Activated T-helper 1 cell treated with anti-CD3 and anti-CD28 coated beads, Interleukin-12 subunit alpha, Interleukin-12 subunit beta, Interleukin-2, Interleukin-4 antibody, amounts not matched to agents 30 ng/mL and 10 ng/mL and 1 ng/mL, durations not matched to agents 14 hours and 24 hours and 36 hours (primary cell): ENCODE data around the gene SPTBN2. TPM values are rescaled to one million over a fixed set of nuclear protein-coding genes. Genes with fewer than 3 reads are reported as not detected.
"Not testable (repeated sequence)": the region's sequence is repeated elsewhere in the genome, so short reads cannot be mapped to it uniquely, and the experiment has no call there.

Experiments
- DNase-seq: peaks from one replicate; pipeline ENCODE4 v3.0.0; 2021; ENCODE audit warnings: low spot score
- H3K27ac Mint-ChIP-seq: one replicate; pipeline ENCODE4 v1.8.0; 2021; ENCODE audit warnings: mild to moderate bottlenecking, mixed read lengths
- H3K27me3 Mint-ChIP-seq: one replicate; pipeline ENCODE4 v1.8.0; 2022; ENCODE audit warnings: mild to moderate bottlenecking, moderate library complexity, mixed read lengths; ENCODE audit not compliant: insufficient read depth
- H3K36me3 Mint-ChIP-seq: one replicate; pipeline ENCODE4 v1.8.0; 2021; ENCODE audit warnings: low read depth, mixed read lengths
- H3K4me1 Mint-ChIP-seq: one replicate; pipeline ENCODE4 v1.8.0; 2021; ENCODE audit warnings: low read depth, mixed read lengths
- H3K4me3 Mint-ChIP-seq: one replicate; pipeline ENCODE4 v1.8.0; 2021; ENCODE audit warnings: mild to moderate bottlenecking, moderate library complexity, mixed read lengths
- H3K9me3 Mint-ChIP-seq: one replicate; pipeline ENCODE4 v1.8.0; 2021; ENCODE audit warnings: mixed read lengths
- intact Hi-C: fragments of 100-400 bp; cut with micrococcal nuclease; formaldehyde crosslinking; loops from one replicate; pipeline ENCODE4 v1.15.1; 2024
- total RNA-seq: library from RNA; stranded (reverse); gene quantifications from 2 replicates; pipeline ENCODE4 v1.2.3, GENCODE V29; 2022

Gene SPTBN2
- total RNA-seq, 1 donor from 2014 or later, result 0.91 TPM

DNA sequence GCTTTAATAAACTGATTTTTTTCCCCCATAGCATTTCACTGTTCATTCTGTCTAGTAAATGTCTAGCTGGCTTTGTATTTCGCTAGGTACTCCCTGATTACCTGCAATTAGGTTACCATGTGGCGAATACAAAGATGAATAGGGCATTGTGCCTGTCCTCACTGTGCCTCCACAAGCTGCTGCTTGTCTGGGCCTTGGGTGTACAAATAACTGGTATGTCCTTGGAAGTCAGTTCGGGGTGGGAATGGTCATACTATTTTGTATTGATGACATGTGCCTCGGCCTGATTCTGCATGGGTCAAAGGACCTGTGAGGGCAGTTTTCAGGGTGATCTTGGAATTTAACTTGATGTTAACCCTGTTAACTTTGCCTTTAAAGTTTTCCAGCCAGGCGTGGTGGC is 79.1 kb downstream of the SPTBN2 start:
- Mint-ChIP-seq H3K4me1 (peaks cover 24% of the 10 kb centered on the region), H3K9me3 (no peaks in the 10 kb centered on the region), H3K4me3 (no peak overlapping the region), H3K27me3 (no peaks in the 10 kb centered on the region), H3K36me3 (peaks cover 57% of the 10 kb centered on the region), H3K27ac (no peak overlapping the region)
- intact Hi-C loops, result no loop called here
- no peak for DNase-seq

DNA sequence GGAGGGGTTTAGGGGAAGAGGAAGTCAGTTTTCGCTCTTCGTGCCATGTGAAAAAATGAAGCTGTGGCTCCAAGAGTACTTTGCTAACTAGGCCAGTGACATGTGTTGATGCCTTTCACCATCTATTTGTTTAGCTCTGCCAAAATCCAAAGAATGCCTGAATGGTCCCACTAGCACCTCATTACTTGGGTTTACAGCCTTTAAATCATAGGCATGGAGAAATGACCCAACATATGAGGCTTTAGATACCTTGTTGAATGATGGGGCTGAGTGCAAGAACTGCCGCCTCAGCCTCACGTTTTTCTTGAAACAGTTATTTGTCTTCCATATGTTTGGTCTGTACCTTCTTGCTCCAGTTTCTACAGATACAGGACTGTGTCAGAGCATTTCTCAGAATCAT is 82.2 kb downstream of the SPTBN2 start:
- no peak for DNase-seq
- Mint-ChIP-seq H3K27me3 (no peaks in the 10 kb centered on the region), H3K4me3 (no peak overlapping the region), H3K4me1 (peaks cover 50% of the 10 kb centered on the region), H3K36me3 (peaks cover 72% of the 10 kb centered on the region), H3K9me3 (no peaks in the 10 kb centered on the region), H3K27ac (no peak overlapping the region)
- intact Hi-C loops, result no loop called here

DNA sequence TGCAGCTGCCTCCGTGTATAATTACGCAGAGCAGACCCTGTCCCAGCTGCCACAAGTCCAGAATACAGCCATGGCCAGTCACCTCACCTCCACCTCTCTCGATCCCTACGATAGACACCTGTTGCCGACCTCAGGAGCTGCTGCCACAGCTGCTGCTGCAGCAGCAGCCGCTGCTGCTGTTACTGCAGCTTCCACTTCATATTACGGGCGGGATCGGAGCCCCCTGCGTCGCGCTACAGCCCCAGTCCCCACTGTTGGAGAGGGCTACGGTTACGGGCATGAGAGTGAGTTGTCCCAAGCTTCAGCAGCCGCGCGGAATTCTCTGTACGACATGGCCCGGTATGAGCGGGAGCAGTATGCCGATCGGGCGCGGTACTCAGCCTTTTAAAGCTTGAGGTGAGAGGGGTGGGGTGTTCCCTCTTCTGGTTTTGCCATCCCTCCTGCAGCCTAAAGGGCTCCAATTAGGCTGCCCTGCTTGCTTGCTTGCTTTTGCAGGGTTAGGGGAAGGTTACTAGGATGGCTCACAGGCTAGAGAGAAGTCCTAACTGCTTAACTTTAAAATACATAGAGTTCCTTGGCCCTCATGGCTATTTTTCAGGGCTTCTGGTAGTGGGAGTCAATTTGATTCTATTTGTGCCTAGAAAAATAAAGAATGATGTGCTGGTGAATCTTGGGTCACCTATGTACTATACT is 85.1 kb downstream of the SPTBN2 start:
- Mint-ChIP-seq H3K27ac (no peak overlapping the region), H3K4me3 (peak overlapping the region; percentile 59), H3K36me3 (peaks cover 82% of the 10 kb centered on the region), H3K4me1 (peaks cover 76% of the 10 kb centered on the region), H3K9me3 (no peaks in the 10 kb centered on the region), H3K27me3 (no peaks in the 10 kb centered on the region)
- no peak for DNase-seq
- intact Hi-C loops, result no loop called here

DNA sequence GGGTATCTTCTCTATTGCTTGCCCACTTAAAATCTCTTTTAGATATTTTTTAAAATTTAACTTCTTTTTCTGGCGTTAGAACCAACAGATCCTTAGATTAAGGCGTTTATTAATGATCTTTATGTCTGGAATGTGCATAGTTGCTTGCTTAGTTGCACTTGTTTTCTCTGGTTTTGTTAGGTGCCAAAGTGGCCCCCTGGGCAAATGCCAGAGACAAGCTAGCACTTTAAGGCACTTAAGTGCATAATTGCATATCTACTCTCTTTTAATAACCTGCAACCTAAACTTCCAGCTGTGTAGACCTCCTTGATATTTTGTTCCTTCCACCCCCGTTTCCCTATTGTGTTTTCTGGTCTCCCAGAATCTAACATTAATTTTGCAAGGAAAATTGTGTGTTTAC is 87.2 kb downstream of the SPTBN2 start:
- Mint-ChIP-seq H3K36me3 (peaks cover 75% of the 10 kb centered on the region), H3K9me3 (no peaks in the 10 kb centered on the region), H3K27ac (no peak overlapping the region), H3K4me3 (peak overlapping the region; percentile 59), H3K4me1 (peaks cover 88% of the 10 kb centered on the region), H3K27me3 (no peaks in the 10 kb centered on the region)
- intact Hi-C loops, result no loop called here
- DNase-seq, result no peak

DNA sequence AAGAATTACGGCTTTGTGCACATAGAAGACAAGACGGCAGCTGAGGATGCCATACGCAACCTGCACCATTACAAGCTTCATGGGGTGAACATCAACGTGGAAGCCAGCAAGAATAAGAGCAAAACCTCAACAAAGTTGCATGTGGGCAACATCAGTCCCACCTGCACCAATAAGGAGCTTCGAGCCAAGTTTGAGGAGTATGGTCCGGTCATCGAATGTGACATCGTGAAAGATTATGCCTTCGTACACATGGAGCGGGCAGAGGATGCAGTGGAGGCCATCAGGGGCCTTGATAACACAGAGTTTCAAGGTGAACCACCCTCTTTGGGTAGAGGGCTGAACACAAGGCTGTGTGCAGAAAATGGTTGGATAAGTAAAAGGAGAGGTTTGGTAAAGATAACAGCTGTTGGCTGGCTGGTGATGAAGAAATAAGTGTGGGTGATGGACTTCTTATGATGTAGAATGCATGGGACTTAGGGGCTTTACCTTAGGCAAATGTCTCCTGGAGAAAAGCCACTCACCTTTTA is 89.1 kb downstream of the SPTBN2 start:
- Mint-ChIP-seq H3K36me3 (peaks cover 55% of the 10 kb centered on the region), H3K4me3 (peak overlapping the region; percentile 96), H3K27ac (peak overlapping the region; percentile 96), H3K4me1 (peaks cover 77% of the 10 kb centered on the region)
- intact Hi-C loops, result loop anchor here (1.0 to 5.0 kb wide), 4 partner anchors 61 to 602 kb away; partner anchors contain the start of genes KDM2A and RCE1
- H3K9me3 Mint-ChIP-seq, H3K27me3 Mint-ChIP-seq, DNase-seq: not testable (repeated sequence)

DNA sequence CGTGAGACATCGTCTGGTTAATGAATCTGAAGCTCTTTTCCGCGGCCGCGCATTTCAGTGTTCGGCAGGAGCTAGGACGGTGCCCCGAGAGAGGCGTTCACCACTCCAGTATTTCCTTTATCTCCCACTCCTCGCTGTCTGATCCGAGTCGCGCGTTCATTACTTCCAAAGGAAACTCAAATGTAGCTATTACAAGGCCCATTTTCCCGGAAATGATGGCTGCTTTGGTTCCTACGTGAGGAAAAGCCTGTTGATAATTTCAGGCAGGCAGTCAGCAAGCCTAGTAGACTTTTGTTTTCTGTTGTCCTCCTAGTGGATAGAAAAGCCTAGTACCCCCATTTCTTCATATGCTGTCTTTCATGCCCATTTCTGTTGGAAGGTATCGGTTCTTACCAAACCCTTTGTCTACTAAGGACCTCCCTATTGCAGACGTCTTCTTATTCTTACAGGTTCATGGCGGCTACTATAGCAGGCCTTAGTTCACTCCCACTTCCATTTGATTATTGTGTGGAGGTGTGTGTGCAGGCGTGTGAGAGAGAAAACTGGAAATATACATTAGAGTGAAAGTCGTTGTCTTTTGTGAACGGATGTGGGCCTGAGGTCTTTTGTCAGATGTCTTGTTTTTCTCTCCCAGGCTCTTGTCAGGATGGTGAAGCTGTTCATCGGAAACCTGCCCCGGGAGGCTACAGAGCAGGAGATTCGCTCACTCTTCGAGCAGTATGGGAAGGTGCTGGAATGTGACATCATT is 89.8 kb downstream of the SPTBN2 start:
- Mint-ChIP-seq H3K27ac (peak overlapping the region; percentile 96), H3K4me1 (peaks cover 76% of the 10 kb centered on the region), H3K9me3 (no peaks in the 10 kb centered on the region), H3K4me3 (peak overlapping the region; percentile 96), H3K36me3 (peaks cover 55% of the 10 kb centered on the region), H3K27me3 (no peaks in the 10 kb centered on the region)
- intact Hi-C loops, result loop anchor here (1.0 to 5.0 kb wide), 4 partner anchors 60 to 603 kb away; partner anchors contain the start of genes KDM2A and RCE1
- peak; percentile 24 for DNase-seq

DNA sequence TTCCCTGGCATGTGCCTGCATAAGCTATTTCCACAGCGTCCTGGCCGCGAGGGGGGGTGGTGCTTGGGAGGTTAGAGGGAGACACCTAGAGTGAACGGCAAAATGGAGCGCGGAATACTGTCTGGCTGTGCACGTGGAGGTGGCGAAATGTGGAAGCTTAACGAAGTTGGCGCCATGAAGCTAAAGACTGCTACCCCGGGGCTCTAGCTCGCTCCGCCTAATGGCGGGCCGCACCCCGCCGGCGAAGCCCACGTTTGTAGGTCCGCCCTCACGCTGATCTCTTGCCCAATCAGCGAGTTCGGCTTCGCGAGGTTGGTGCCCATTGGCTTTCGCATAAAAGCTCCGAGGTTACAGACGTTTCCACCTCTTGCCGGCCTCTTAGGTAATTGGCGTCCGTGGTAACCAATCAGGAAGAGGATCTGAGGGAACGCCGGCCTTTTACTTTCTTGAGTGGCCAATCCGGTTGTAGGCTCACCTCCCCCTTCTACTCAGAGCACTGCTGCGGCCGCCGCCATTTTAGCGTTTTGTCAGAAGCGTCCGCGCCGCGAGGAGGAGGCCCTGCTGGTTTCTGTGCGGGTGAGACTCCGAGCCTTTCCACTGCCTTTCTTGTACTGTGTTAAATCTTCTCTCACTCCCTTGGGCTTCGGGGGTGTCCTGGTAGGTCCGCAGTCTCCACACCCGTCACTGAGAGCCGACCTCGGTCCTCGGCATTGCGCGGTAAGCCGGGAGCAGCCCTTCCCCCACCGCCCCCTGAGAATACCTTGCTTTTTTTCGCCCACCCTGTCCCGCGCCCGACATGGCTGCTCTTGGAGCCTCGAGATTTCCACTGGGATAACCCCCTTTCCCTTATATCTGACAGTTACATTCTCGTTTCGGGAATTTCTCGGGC is 90.6 kb downstream of the SPTBN2 start, which contains the start of gene RBM4:
Gene RBM4, plus strand, starts transcription at position 527 of the 889 bp plus-strand sequence. CDS start 1,009 bp downstream, outside the sequence.
- Mint-ChIP-seq H3K36me3 (peaks cover 53% of the 10 kb centered on the region), H3K4me1 (peaks cover 68% of the 10 kb centered on the region), H3K4me3 (peak within 1 kb of the TSS; percentile 96), H3K27ac (peak within 1 kb of the TSS; percentile 96), H3K9me3 (no peaks in the 10 kb centered on the region), H3K27me3 (no peaks in the 10 kb centered on the region)
- peak; percentile 97 for DNase-seq
- intact Hi-C loops, result loop anchor here (1.0 to 5.0 kb wide), 10 partner anchors 22 to 604 kb away; partner anchors contain the start of genes ACTN3, B4GAT1, CCDC87 and CCS

DNA sequence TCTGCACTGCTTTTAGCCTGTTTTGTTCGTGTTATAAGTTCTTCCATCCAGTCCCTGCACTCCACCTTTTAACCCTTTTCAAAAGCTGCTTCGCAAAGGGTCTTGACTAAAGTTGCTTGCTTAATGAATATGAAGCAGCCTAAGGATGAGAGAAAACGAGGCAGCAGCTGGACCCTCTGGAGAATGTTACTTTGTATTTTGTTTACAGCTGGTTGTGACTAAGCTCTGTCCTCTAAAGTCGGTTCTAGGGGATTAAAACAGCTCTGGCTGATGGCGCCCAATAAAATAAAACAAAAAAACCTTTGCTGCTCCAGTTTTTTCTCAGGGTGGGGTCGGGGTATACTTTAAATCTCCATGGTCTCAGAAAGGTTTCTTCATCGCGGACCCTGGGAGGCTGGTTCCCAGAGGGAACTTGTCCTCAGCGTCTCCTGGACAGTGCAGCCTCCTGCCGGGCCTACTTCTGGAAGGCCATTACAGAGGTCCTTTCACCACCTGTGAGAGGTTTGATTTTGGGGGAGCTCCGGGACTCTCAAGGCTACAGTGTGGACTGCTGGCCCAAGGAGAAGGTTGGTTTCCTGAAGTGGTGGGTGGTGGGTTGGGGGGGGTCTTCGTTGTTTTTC is 91.3 kb downstream of the SPTBN2 start:
- H3K27ac Mint-ChIP-seq, result peak overlapping the region; percentile 96
- no peaks in the 10 kb centered on the region for H3K9me3 Mint-ChIP-seq
- intact Hi-C loops, result loop anchor here (1.0 to 5.0 kb wide), 9 partner anchors 21 to 605 kb away; partner anchors contain the start of genes ACTN3, B4GAT1, CCDC87 and CCS
- H3K4me3 Mint-ChIP-seq, result peak overlapping the region; percentile 96
- no peaks in the 10 kb centered on the region for H3K27me3 Mint-ChIP-seq
- DNase-seq, result no peak
- peaks cover 60% of the 10 kb centered on the region for H3K4me1 Mint-ChIP-seq
- H3K36me3 Mint-ChIP-seq, result peaks cover 45% of the 10 kb centered on the region

DNA sequence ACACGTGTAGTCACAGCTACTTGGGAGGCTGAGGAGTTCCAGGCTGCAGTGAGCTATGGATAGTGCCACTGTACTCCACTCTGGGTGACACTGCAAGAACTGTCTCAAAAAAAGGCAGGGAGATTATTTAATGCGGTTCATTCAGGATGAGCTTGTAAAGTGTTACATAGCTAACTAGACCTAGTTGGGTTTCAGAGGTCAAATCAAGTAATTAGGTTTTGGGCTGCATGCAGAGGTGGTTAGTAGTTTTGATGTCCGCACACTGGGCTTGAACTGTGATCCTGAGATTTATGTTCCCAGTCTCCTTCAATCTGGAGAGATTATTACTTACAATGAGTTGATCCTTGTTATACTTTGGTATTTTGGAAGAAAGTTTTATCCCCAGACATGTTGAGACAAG is 92.6 kb downstream of the SPTBN2 start:
- Mint-ChIP-seq H3K36me3 (peaks cover 38% of the 10 kb centered on the region), H3K27me3 (no peaks in the 10 kb centered on the region), H3K9me3 (no peaks in the 10 kb centered on the region), H3K27ac (no peak overlapping the region), H3K4me3 (no peak overlapping the region), H3K4me1 (peaks cover 48% of the 10 kb centered on the region)
- intact Hi-C loops, result loop anchor here (5.0 kb wide), 2 partner anchors 481 to 606 kb away; partner anchors contain the start of gene KDM2A
- DNase-seq, result no peak
